HG02840 (cell line): ENCODE results near the gene CKMT2.

ENCODE experiments used
- ATAC-seq: cut with Tn5 transposase; IDR thresholded peaks from one replicate; pipeline ENCODE4 v1.9.1; 2021; ENCODE audit warnings: mild to moderate bottlenecking, moderate library complexity, moderate number of reproducible peaks; ENCODE audit not compliant: unreplicated experiment, low FRiP score

CKMT2 gene

DNA sequence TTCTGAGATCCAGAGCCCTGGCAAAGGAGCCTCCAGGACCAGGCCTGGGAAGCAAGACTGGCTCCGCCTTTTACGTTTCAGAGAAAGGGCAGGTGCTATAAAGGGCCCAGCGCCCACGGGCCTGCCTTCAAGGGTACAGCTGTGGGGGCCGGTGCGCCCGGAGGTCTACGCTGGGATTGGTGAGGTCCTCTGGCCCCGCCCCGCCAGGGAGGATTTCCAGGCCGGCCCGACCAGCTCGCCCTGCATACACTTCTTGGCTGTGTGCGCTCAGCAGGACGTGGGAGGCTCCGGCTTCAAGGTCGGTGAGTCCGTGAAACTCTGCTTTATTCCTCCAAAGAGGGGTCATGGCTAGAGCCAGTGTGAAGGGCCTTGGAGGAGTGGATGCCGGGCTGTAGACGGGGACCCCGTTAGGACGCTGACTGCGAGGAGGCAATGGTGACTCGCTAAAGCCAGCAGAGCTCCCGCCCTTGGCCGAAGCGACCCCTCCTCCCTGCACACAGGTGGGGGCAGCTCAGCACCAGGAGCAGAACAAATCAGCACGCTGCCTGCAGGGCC, at the start of gene CKMT2:
TSS of gene CKMT2 (plus strand) at position 243 of the 555 bp plus-strand sequence. CDS start 17,811 bp downstream, outside the sequence.
- ATAC-seq: no peak

DNA sequence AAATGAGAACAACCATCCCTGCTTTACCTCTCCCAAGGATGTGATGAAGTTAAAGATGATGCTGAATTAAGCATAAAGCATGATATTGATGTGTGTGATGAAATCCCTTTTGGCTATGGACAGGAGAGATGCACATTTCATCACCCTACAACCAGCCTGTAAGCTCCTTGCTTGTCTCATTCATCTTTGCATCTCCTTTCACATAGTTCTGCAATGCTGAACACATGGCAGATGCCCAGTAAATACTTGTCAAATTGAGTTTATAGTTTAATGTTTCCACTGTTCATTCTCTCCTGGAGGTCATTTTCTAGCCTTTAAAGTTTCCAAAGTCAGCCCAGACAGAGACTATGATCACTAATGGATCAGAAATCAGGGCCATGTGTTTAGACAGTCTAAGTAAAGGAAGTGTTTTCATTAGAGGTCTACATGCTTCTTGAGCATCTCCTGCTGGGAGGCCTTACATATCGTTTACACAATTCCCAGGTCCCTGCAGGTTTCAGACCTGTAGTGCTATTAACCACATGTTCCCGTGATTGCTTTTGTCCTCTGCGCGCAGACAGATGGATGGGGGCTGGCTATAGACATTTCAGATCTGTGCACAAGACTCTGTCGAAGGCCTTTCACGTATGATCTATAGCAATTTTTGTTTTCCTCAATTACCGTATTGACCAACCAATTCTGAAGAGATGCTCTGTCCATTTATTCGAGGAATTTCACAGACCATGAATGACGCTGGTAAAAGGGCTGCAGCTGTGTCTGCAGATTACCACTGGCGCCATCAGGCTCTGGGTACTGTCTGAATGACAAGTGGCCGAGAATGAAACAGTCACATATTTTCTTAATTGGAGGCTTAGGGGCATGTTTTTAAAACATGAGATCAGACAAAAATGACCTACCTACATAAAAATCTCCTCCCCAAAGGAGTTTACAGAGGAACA, 49.0 kb upstream of the CKMT2 start:
- ATAC-seq: no peak

DNA sequence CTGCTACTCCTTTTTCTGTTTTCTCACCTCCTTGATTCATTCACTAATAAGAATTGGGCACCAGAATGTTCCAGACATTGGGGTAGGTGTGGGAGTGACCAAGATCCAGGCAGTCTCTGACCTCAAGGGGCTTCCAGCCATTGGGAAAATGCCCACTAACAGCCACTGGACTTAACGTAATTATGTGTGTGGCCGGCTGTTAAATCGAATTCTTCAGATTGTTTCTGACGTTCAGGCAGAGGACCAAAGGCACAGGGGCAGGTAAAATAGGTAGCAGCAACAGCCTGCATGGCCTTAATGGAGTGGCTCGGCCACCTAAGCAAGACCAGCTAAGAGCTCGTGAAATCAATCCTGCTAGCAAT, 48.4 kb upstream of the CKMT2 start:
- ATAC-seq: no peak

DNA sequence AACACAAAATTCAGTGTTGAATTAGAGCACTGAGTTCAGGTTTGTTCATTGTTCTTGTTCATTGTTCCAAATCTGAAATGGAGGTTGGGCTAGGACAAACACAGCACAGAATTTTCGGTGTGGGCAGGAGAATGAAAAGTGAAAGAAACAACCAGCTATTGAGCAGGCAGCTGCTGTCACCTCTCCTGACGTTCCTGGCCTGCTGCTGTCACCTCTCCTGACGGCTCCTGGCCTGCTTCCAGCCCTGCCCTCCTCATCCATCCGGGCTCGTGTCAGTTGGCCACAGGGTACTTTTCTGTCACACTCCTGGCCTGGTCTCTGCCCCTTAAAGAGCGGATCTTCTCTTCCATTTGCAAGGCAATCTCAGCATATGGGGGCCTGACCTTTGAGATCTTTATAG, 45.2 kb upstream of the CKMT2 start:
- ATAC-seq: no peak

DNA sequence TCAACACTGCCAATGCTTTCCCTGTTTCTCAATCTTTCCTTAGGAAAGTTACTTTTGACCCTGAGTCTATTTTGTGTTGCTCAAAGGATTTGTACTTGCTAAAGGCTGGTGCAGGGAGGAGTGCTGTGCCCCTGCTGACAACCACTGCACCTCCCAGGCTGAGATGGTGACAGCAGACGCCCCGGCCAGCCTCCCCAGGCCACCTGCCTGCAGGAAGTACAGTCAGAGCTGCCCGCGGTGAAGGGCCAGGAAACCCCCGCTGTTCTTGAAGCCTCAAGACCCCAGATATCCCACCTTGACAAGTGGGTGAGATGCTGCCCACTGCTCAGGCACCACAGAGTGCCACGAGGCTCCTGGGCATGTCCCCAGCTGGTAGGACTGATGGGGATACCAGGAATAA, 44.2 kb upstream of the CKMT2 start:
- ATAC-seq: no peak

DNA sequence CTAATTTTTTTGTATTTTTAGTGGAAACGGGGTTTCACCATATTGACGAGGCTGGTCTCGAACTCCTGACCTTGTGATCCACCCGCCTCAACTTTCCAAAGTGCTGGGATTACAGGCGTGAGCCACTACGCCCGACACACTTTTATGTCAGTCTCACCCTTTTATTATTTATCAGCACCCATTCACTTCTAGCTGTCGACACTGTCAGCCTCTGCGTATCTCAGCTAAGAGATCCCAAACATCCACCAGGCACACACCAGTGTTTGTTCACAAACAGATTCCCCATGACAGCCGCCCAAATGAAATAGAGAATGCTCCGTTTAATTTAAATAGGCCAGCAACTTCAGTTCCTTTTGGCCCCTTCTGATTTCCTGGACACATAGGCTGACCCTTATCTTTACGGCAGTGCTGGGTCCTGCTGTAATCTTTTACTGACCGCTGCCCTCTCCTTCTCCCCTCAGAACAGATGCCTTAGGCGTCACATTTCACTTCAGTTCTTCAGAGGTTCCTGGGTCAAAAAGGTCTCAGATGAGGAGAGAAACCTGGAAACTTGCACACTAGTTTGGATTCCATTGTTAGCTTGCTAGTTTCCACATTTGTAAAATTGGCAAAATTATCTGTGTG, 43.1 kb upstream of the CKMT2 start:
- ATAC-seq: no peak

DNA sequence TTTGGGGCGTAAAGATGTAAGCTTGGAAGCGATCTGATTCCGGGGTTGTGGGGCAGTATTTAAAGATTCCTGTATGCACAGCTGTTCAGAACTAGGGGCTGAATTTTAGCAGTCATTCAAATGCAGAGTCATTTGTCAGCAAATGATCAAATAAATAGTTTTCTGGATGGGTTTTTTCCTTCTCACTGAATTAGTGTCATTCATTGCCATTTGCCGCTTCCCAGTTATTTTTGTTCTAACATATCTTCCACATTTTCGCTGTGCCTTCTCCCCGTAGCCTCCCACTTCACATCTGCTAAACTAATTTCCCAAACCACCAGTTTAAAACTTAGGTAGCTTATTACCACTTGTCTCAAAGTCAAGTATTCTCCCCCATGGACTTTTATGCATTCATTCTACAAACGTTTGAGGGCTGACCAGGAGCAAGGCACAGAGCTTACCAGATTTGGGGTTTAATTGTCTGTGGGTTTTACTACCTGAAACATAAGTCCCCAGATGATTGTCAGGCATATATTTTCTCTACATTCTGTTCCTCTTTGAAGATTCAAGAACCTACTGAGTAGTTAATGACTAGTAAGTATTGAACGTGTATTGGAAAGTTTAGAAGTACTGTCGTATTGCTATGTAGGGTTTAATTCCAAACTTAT, 41.3 kb upstream of the CKMT2 start:
- ATAC-seq: no peak

DNA sequence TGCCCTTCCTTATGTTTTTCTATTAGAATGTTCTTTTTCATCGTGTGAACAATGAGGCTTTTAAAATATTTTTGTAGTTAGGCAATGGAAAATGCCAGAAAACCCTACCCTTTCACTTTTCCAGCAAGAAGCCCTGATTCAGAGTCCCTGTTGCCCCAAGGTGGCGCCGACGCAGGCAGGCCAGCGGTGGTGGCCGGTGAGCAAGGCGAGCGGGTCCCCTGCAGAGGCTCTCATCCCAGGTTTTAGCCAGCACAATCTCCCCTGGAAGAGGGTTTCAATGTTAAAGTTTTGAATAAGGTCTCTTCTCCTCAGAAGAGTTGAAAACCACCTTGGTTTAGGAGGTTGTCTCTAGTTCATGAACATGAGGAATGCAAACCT, 40.8 kb upstream of the CKMT2 start:
- no peak for ATAC-seq

DNA sequence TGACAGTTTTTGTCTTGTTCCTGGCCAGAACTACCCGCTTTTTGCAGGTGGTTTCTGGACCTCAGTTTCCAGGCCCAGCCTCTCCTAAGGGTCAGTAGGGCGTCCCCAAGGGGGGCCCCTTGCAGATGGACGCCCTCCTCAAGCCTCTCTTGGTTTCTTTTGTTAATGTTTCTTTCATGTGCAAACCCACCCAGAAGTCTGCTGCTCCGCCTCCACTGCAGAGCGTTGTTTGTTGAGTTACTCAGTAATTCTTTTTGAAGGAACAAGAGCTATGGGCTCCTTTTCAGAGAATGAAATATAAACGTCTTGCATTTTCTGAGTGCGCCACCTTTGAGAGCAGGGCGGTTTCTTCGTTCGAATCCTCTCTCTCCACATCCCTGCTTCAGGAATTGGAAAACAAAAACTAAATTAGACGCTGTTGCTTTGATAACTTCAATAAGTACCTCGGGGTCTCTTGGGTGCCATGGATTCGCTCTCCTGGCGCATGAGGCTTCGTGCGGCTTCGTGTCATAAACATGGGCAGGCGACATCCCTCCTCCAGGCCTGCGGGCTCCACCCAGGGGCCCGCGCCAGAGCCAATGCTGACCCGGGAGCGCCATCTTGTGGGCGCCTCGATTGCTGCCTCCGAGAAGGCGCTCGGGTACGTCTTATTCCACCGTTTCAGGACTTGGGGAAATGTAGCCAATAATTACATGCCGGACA, 38.3 kb upstream of the CKMT2 start:
- peak; percentile 72 for ATAC-seq

DNA sequence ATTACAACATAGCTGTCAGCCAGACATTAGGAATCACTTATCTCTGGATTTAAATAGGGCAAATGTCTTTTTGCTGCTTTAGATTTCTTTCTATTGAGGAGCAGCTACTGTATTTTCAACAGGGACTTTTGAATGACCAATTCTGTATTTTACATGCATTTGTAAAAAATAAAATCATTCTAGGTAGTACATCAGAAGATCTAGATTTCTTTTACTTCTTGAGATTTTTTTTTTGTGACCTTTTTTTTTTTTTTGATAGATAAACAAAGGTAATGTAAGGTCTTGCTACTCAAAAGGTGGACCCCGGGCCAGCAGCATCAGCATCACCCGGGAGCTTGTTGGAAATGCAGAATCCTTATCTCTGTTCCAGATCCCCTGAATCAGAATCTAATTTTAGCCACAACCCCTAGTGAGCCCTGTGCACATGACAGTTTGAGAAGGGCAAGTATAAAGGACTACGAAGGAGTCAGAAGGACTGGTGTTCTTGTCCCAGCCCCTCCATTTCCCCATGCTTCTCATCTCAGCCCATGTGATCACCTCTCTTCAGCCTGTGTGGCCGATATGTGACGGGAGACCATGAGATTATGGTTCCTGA, 37.7 kb upstream of the CKMT2 start:
- no peak for ATAC-seq

DNA sequence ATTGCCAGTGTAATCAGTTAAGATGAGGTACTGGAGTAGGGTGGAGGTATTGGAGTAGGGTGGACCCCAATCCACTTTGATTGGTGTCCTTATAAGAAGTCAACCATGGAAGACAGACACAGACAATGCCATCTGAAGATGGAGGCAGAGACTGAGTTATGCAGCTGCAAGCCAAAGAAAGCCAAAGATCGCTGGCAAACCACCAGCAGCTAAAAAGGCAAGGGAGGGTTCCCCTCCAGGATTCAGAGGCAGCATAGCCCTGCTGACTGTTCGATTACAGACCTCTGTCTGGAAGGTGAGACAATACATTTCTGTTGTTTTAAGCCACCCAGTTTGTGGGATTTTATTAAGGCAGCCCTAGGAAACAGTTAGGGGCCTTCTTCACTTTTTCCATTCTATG, 30.5 kb upstream of the CKMT2 start:
- no peak for ATAC-seq

DNA sequence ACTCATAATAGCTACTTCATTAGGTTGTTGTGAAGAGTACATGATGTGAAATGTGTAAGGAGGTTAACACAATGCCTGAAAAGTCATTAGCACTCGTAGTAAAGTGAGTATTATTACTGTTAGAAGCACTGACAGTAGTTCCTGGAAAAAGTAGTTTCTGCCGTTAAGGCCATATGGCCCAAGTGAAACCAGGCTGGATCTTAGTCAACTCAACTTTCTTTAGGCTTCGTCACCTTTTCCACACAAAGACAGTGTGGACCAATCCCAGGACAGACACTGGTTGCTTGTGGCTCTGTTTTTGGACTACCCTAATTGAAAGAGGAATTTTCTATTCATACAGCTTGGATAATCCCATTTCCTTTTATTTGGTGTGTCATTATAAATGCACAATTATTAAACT, 29.4 kb upstream of the CKMT2 start:
- no peak for ATAC-seq

DNA sequence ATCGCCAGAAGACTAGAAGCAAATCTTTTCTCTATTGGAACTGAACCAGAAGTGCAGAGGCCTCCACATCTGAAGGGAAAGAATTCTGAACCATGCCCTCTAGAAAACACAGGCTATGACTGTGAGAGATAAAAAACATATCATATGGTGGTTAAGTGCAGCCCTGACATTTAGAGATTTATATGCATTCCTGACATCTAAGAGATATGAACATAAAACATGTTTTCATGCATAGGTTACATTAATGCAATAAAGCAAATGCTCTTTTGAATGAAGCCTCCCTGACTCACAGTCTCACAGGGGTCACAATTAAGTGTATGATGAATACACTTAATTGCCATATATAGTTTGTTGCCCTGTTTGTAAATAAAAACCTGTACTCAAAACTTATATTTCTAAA, 28.9 kb upstream of the CKMT2 start:
- ATAC-seq: no peak

DNA sequence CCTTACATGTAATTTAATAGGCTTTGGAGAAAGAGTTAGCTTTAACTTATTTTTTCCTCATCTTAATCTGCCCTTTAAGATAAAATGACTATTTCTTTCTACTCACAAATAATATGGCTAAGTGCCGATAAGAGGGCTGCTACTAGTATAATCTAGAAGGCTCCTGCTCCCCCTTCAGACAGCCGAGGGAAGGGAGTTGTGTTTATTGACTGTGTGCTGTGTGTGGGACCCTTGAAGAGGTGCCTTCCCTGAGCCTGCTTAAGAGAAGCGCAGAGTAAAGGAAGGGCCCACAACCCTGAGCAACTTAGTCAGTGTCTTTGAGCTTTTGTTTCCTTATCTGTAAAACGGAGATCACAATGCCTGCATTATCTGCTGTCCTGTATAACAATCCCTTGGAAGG, 28.1 kb upstream of the CKMT2 start:
- ATAC-seq: no peak

DNA sequence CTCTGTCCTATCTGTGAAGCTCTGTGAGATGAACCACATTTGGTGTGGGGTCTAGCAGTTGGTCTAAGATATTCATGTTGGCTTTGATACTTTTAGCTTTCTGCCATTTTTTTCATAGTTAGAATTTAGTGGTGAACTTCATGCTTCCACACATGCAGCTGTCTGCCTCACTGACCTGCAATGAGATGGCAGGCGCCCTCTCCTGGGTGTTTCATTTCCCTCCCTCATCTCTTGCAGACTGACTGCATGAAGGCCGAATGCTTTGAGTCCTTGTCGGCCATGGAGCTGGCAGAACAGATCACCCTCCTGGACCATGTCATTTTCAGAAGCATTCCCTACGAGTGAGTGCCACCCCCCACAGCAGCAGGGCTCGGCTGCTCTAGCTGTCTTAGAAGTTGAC, 26.1 kb upstream of the CKMT2 start:
- ATAC-seq: no peak

DNA sequence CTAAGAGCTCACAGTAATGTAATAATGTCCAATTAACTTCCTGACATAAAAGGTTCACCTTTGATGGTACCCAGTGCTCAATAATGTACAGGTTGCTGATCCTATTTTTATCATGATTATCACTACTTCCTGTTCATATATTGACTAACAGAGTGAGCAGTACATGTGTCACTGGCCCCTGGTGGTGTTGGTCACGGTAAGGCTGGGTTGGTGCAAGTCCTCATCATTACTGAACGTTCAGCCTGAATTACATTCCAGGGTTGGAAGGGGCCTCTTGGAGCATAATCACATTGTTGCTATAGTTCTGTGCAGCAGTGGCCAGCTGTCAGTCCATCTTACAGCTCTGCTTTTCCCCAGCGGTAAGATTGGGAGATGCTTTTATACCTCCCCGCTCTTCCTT, 24.2 kb upstream of the CKMT2 start:
- no peak for ATAC-seq

DNA sequence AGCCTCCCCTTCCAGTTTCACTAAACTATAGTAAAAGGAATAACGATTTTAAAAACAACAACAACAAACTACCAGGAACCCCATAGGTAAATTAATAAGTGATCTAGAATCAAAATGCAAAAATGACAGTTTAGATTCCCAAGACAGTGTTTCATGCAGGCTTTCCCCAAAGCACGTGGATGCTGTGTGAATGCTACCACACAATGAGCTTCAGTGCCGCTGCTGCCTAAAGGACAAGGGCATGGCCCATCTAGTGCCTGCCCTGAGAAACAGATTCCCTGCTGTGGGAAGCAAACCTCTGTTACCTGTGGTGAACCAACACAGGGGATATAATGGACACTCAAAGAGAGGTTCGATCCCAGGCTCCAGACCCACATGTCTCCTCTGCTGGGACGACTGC, 23.7 kb upstream of the CKMT2 start:
- no peak for ATAC-seq

DNA sequence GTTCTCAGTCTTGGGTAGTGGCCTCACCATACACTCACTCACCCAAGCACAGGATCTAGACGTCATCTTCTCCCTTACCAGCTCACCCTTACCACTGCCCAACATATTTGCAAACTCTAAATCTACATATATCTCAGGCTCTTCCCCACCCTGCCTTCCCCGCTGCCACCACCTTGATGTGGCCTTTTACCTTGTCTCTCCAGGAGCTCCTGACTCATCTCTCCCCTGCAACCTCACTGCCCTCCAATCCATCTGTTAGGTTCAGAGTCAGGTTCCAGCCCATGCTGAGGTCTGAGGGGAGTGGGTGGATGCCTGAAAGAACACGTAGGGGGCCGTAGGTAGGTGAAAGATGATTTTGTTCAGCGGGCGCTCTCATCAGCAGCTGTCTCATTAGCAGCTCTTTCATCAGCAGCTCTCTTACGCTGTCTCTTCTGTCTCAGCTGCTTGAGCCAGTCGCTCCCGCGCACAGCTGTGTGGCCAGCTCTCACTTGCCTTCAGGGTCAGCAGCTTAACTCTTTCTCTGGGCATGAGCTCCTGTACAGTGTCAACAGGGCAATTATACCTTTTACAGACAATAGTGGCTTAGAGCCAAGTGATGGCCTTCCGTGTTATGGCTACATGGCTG, 23.1 kb upstream of the CKMT2 start:
- ATAC-seq: no peak

DNA sequence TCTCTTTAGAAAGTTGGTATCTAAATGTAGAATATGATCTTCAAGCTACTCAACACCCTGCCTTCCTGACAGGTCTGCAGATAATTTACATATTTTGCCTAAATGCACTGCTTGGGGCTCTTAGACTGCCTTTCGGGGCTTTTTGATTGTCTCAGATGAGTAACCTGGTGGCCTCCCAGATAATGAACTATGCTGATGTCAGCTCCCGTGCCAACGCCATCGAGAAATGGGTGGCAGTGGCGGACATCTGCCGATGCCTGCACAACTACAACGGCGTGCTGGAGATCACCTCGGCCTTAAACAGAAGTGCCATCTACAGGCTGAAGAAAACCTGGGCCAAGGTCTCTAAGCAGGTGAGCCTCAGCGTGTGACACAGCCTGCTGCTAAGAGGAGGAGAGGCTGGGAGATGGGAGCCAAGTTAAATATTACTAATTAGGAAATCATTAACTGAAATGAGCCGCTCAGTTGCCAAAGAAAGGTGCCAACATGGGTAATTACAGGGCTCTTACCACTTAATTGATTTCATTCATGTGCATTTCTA, 20.8 kb upstream of the CKMT2 start:
- peak; percentile 46 for ATAC-seq

DNA sequence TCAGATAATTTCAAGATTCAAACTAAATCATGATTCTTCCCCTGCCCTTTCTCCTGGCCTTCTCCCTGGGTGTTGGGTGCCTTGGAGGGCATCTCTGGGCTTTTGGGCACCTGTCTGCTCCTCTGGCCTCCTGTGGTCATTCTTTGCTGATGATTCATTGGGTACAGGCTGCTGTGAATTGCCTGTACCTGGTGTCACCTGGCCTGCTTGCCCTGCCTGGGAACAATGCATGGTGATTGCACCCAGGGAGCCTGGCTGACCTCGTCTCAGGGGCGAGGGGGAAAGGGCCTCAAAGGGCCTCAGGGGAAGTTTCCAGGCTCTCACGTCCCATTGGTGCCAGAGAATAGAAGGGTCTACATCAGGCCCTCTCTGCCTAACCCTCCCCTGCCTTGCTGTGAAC, 20.1 kb upstream of the CKMT2 start:
- no peak for ATAC-seq
